ENCODE results near the gene DTD2.

DNA sequence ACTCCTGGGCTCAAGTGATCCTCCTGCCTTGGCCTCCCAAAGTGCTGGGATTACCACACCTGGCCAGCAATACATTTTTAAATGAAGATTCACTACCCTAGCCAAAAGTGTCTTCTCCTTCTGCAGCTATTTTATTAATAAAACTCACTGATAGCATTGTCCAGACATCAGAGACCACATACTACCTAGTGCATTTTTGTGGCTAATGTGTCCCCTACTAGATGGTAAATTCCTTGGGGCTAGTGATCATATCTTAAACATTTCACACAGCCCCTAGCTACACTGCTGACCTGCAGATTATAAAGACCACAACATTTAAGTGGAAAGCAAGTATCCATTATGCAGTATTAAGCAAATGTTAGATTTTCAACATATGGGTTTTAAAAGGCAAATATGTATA lies 17.0 kb downstream of the DTD2 start:
- TF ChIP-seq RAD21 (IDR thresholded peaks at IDR 0.05; ENCODE audit: low read length): no peak
- TF ChIP-seq CTCF (conservative IDR thresholded peaks at IDR 0.05; ENCODE audit: low read depth, low read length): no peak
- TF ChIP-seq POLR2A (IDR thresholded peaks at IDR 0.05; ENCODE audit: low read depth, low read length): no peak
- TF ChIP-seq RCOR1 (IDR thresholded peaks at IDR 0.05; ENCODE audit: insufficient replicate concordance, low read length): no peak
- no peak for TF ChIP-seq USF2 (IDR thresholded peaks at IDR 0.05; ENCODE audit: low read depth, low read length)
- no peak for TF ChIP-seq MAZ (IDR thresholded peaks at IDR 0.05; ENCODE audit: borderline replicate concordance, low read depth, low read length)
